ENCODE measurements around the gene S1PR5. TPM values are rescaled to one million over a fixed set of nuclear protein-coding genes. Genes with fewer than 3 reads are reported as not detected.

Gene S1PR5
- polyA plus RNA-seq, 3 donors: 0.18 to 0.46 TPM; not detected in 1

- Histone ChIP-seq H3K36me3 (replicated peaks in 1 of 2; ENCODE audit: control insufficient read depth in 1 of 2, insufficient read depth in 2 of 2, low read length in 2 of 2) (no peaks in the 10 kb centered on the region), H3K9ac (ENCODE audit: insufficient read depth, low read length, poor library complexity, severe bottlenecking) (no peak overlapping the region), H3K79me2 (ENCODE audit: insufficient read depth, low read length) (peaks cover 25% of the 10 kb centered on the region), H3K9me3 (replicated peaks in 1 of 2; ENCODE audit: control insufficient read depth in 1 of 2, insufficient read depth in 1 of 2, low read length in 2 of 2) (no peaks in the 10 kb centered on the region), H3K4me3 (replicated peaks in 1 of 3; ENCODE audit: low read depth in 2 of 3, low read length in 3 of 3) (no peak overlapping the region), H3K4me1 (ENCODE audit: control insufficient read depth in 1 of 2, insufficient read depth in 2 of 2, low read length in 2 of 2) (peaks cover 18 to 28% of the 10 kb centered on the region in 2 donors), H3K27me3 (ENCODE audit: control insufficient read depth in 2 of 2, insufficient read depth in 2 of 2, low read length in 2 of 2) (no peaks in the 10 kb centered on the region), H2AFZ (ENCODE audit: insufficient read depth, low read depth, low read length, poor library complexity, severe bottlenecking) (peak overlapping the region; percentile 5), H4K20me1 (ENCODE audit: insufficient read depth, low read length) (no peaks in the 10 kb centered on the region), H3K27ac (ENCODE audit: low read depth in 1 of 2, low read length in 2 of 2) (no peak overlapping the region), H3K4me2 (replicated peaks; ENCODE audit: extremely low read depth, low read length, poor library complexity, severe bottlenecking) (peak overlapping the region; percentile 31)
- H3K4me3 Mint-ChIP-seq: no peak overlapping the region
- H3K36me3 Mint-ChIP-seq: no peaks in the 10 kb centered on the region
- H3K9me3 Mint-ChIP-seq: no peaks in the 10 kb centered on the region
- peaks cover 18% of the 10 kb centered on the region for H3K4me1 Mint-ChIP-seq
- H3K27ac Mint-ChIP-seq: peak overlapping the region in 2 of 7 donors; percentile 7 to 25
- peaks cover 2% of the 10 kb centered on the region in 3 donors for H3K27me3 Mint-ChIP-seq (ENCODE audit: low read depth in 3 of 3)
- 15% methylated on average over 11 of the region's 17 CpGs for WGBS (ENCODE audit: insufficient coverage)
- TF ChIP-seq, protein P1, sequence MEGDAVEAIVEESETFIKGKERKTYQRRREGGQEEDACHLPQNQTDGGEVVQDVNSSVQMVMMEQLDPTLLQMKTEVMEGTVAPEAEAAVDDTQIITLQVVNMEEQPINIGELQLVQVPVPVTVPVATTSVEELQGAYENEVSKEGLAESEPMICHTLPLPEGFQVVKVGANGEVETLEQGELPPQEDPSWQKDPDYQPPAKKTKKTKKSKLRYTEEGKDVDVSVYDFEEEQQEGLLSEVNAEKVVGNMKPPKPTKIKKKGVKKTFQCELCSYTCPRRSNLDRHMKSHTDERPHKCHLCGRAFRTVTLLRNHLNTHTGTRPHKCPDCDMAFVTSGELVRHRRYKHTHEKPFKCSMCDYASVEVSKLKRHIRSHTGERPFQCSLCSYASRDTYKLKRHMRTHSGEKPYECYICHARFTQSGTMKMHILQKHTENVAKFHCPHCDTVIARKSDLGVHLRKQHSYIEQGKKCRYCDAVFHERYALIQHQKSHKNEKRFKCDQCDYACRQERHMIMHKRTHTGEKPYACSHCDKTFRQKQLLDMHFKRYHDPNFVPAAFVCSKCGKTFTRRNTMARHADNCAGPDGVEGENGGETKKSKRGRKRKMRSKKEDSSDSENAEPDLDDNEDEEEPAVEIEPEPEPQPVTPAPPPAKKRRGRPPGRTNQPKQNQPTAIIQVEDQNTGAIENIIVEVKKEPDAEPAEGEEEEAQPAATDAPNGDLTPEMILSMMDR (IDR thresholded peaks at IDR 0.05): peak; percentile 87
- intact Hi-C loops (cut with micrococcal nuclease): loop anchor here (5.0 to 10.0 kb wide), 3 partner anchors 57 to 571 kb away; partner anchors contain the start of gene OLFM2 (in 1 of the 2)
- peak; percentile 60 to 73 (median 63) for DNase-seq
These were observed 11.5 kb downstream of the S1PR5 start for GRCh38 chr19:10505583-10506229.

DNA sequence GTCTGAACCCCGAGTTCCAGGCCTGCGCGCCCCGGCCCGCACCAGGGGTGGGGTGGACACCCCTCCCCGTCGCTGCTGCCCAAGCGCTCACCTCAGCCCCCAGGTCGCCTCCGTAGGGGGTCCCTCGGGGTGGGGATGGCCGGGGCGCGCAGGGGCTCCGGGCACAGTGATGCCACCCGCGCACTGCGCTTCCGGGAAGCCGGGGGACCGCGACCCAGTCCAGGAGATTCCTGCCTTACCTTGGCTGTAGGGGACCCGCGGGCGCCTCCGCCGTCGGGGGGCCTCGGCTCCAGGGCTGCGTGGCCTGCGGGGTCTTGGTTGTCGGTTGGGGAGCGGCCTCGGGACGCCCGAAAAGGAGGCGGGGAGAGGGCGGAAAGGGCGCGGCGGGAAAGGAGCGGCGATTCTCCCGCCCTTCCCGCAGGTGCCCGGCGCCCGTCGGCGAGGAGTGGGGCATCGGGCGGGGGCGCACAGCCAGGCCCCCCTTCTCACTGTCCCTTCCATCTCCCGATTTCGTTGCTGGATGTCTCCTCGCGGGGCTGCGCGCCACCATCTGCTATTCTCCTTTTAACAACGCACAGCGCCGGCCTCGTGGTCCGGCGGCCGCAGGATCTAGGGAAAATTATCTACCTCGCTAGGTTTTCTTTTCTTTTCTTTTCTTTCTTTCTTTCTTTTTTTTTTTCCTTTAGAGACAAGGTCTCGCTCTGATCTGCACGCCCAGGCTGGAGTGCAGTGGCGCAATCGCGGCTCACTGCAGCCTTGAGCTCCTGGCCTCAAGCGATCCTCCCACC is 14.1 kb downstream of the S1PR5 start, which contains the start of gene KEAP1:
KEAP1 (minus strand) TSS at position 355 of the 788 bp plus-strand sequence. CDS start 3,323 bp downstream, outside the sequence.
- Histone ChIP-seq H2AFZ (ENCODE audit: insufficient read depth, low read depth, low read length, poor library complexity, severe bottlenecking) (peak within 1 kb of the TSS; percentile 99), H3K36me3 (replicated peaks in 1 of 2; ENCODE audit: control insufficient read depth in 1 of 2, insufficient read depth in 2 of 2, low read length in 2 of 2) (peaks cover 14 to 21% of the 10 kb centered on the region in 2 donors), H3K4me2 (replicated peaks; ENCODE audit: extremely low read depth, low read length, poor library complexity, severe bottlenecking) (peak within 1 kb of the TSS; percentile 81), H3K4me3 (replicated peaks in 1 of 3; ENCODE audit: low read depth in 2 of 3, low read length in 3 of 3) (peak within 1 kb of the TSS; percentile 89 to 99 (median 91)), H3K4me1 (ENCODE audit: control insufficient read depth in 1 of 2, insufficient read depth in 2 of 2, low read length in 2 of 2) (peaks cover 14 to 28% of the 10 kb centered on the region in 2 donors), H3K79me2 (ENCODE audit: insufficient read depth, low read length) (peaks cover 51% of the 10 kb centered on the region), H3K27me3 (ENCODE audit: control insufficient read depth in 2 of 2, insufficient read depth in 2 of 2, low read length in 2 of 2) (no peaks in the 10 kb centered on the region), H3K27ac (ENCODE audit: low read depth in 1 of 2, low read length in 2 of 2) (peak within 1 kb of the TSS; percentile 88 to 89), H3K9ac (ENCODE audit: insufficient read depth, low read length, poor library complexity, severe bottlenecking) (peak within 1 kb of the TSS; percentile 92), H3K9me3 (replicated peaks in 1 of 2; ENCODE audit: control insufficient read depth in 1 of 2, insufficient read depth in 1 of 2, low read length in 2 of 2) (no peaks in the 10 kb centered on the region), H4K20me1 (ENCODE audit: insufficient read depth, low read length) (peaks cover 19% of the 10 kb centered on the region)
- peaks cover 0 to 5% (median 2%) of the 10 kb centered on the region in 3 donors for H3K27me3 Mint-ChIP-seq (ENCODE audit: low read depth in 3 of 3)
- DNase-seq: peak in 1 of 3 donors; percentile 2
- intact Hi-C loops (cut with micrococcal nuclease): loop anchor here (5.0 to 10.0 kb wide), 3 partner anchors 192 to 568 kb away; partner anchors contain the start of gene OLFM2 (in 1 of the 2)
- peaks cover 16 to 22% of the 10 kb centered on the region in 2 donors for H3K36me3 Mint-ChIP-seq
- H3K27ac Mint-ChIP-seq: peak within 1 kb of the TSS; percentile 89 to 96 (median 93)
- H3K4me3 Mint-ChIP-seq: peak within 1 kb of the TSS; percentile 88 to 95
- H3K9me3 Mint-ChIP-seq: no peaks in the 10 kb centered on the region
- TF ChIP-seq, protein P1 (IDR thresholded peaks at IDR 0.05): no peak
- 0% methylated on average over 56 of the region's 73 CpGs for WGBS (ENCODE audit: insufficient coverage)
- peaks cover 33% of the 10 kb centered on the region for H3K4me1 Mint-ChIP-seq

Data from CD14-positive monocyte (primary cell).